OCI-LY3 (cell line): ENCODE measurements around the gene KBTBD8.

Experiments
- EZH2phosphoT487 ChIP-seq: fragments of 200-600 bp; shearing (Covaris generic); IDR thresholded peaks from 2 replicates; pipeline ENCODE4 v1.6.1; 2018; ENCODE audit warnings: antibody characterized with exemption, mixed run types, low read depth
- TF ChIP-seq, protein P1 (sequence below): fragments of 200-600, 300-600 bp; sonication (generic); IDR thresholded peaks from 2 replicates; pipeline ENCODE4 v1.5.1; 2014; ENCODE audit warnings: antibody characterized with exemption, low read length, low read depth

DNA sequence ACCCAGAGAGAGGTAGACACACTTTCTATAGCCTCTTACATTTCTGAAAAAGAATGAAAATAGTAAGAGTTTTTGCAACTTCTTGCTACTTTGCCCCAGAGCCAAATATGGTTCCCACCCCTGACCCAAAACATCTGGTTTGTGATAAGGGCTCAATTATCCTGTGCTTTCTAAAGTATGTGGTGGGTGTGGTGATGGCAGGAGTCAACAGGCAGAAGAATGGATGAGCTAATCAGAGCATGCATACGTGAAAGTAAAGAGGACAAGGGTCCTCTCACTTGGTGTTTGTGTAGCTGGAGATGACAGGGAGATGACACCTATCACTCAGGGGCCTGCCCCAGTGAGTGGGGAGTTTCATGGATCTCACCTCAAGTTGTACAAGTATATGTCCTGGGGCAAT, 19.1 kb downstream of the KBTBD8 start:
- TF ChIP-seq, protein P1, sequence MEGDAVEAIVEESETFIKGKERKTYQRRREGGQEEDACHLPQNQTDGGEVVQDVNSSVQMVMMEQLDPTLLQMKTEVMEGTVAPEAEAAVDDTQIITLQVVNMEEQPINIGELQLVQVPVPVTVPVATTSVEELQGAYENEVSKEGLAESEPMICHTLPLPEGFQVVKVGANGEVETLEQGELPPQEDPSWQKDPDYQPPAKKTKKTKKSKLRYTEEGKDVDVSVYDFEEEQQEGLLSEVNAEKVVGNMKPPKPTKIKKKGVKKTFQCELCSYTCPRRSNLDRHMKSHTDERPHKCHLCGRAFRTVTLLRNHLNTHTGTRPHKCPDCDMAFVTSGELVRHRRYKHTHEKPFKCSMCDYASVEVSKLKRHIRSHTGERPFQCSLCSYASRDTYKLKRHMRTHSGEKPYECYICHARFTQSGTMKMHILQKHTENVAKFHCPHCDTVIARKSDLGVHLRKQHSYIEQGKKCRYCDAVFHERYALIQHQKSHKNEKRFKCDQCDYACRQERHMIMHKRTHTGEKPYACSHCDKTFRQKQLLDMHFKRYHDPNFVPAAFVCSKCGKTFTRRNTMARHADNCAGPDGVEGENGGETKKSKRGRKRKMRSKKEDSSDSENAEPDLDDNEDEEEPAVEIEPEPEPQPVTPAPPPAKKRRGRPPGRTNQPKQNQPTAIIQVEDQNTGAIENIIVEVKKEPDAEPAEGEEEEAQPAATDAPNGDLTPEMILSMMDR, result no peak
- TF ChIP-seq EZH2phosphoT487, result no peak
